Measurements from ENCODE around the gene TMEM116. TPM values are rescaled to one million over a fixed set of nuclear protein-coding genes. Genes with fewer than 3 reads are reported as not detected.
"Not testable (repeated sequence)": the region's sequence is repeated elsewhere in the genome, so short reads cannot be mapped to it uniquely, and the experiment has no call there.

The TMEM116 gene
- total RNA-seq, 1 experiment from 2014 or later = 10.2 TPM

DNA sequence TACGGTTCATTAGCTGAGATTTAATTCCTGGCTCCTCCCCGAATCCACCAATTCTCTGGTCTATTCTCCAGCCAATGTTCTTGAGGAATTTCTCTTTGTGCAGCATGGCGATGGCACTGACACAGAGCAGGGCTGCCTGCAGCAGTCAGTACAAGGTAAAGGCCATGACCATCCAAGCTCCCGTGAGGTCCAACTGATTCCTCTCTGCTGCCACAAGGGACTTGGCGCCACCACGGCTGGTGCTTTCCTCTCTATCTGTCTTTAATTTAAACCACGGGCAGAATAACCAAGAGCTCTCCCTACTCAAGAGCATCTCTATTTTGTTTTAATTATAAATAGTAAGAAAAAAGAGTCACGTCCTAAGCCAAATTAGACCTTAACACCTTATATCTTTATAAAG, 12.1 kb downstream of the TMEM116 start:
- in situ Hi-C loops (cut with HindIII; ENCODE audit: low pct_unique_long_range_greater_than_20kb, low sequenced_read_pairs) = no loop called here
- intact Hi-C loops (cut with micrococcal nuclease; ENCODE audit: unreplicated experiment) = no loop called here
- H3K4me1 ChIP-seq (ENCODE audit: control insufficient read depth, insufficient read depth, low read length) = no peaks in the 10 kb centered on the region
- POLR2A ChIA-PET = no interaction called here
- CTCF ChIA-PET = no interaction called here
- H3K36me3 ChIP-seq (ENCODE audit: control insufficient read depth, insufficient read depth, low read length) = no peaks in the 10 kb centered on the region
- ATAC-seq (no peak), DNase-seq (ENCODE audit: low read depth, low spot score) (no peak)
- no peaks in the 10 kb centered on the region for H3K9me3 ChIP-seq (ENCODE audit: control insufficient read depth, insufficient read depth, low read depth, low read length)
- no TSS peak for BruUV-seq (replicated peaks)
- H3K27me3 ChIP-seq (ENCODE audit: control insufficient read depth, insufficient read depth, low read length) = no peaks in the 10 kb centered on the region
- TF ChIP-seq, protein P1, sequence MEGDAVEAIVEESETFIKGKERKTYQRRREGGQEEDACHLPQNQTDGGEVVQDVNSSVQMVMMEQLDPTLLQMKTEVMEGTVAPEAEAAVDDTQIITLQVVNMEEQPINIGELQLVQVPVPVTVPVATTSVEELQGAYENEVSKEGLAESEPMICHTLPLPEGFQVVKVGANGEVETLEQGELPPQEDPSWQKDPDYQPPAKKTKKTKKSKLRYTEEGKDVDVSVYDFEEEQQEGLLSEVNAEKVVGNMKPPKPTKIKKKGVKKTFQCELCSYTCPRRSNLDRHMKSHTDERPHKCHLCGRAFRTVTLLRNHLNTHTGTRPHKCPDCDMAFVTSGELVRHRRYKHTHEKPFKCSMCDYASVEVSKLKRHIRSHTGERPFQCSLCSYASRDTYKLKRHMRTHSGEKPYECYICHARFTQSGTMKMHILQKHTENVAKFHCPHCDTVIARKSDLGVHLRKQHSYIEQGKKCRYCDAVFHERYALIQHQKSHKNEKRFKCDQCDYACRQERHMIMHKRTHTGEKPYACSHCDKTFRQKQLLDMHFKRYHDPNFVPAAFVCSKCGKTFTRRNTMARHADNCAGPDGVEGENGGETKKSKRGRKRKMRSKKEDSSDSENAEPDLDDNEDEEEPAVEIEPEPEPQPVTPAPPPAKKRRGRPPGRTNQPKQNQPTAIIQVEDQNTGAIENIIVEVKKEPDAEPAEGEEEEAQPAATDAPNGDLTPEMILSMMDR (IDR thresholded peaks at IDR 0.05) = no peak
- TF ChIP-seq, protein P2, sequence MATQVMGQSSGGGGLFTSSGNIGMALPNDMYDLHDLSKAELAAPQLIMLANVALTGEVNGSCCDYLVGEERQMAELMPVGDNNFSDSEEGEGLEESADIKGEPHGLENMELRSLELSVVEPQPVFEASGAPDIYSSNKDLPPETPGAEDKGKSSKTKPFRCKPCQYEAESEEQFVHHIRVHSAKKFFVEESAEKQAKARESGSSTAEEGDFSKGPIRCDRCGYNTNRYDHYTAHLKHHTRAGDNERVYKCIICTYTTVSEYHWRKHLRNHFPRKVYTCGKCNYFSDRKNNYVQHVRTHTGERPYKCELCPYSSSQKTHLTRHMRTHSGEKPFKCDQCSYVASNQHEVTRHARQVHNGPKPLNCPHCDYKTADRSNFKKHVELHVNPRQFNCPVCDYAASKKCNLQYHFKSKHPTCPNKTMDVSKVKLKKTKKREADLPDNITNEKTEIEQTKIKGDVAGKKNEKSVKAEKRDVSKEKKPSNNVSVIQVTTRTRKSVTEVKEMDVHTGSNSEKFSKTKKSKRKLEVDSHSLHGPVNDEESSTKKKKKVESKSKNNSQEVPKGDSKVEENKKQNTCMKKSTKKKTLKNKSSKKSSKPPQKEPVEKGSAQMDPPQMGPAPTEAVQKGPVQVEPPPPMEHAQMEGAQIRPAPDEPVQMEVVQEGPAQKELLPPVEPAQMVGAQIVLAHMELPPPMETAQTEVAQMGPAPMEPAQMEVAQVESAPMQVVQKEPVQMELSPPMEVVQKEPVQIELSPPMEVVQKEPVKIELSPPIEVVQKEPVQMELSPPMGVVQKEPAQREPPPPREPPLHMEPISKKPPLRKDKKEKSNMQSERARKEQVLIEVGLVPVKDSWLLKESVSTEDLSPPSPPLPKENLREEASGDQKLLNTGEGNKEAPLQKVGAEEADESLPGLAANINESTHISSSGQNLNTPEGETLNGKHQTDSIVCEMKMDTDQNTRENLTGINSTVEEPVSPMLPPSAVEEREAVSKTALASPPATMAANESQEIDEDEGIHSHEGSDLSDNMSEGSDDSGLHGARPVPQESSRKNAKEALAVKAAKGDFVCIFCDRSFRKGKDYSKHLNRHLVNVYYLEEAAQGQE (IDR thresholded peaks at IDR 0.05; ENCODE audit: insufficient read depth in 1 of 2, low read depth in 2 of 2, low read length in 1 of 2) = no peak
- TF ChIP-seq TCF7L2 (IDR thresholded peaks at IDR 0.05; ENCODE audit: low read depth, low read length) (no peak), POLR2AphosphoS5 (IDR thresholded peaks at IDR 0.05; ENCODE audit: low read depth, low read length) (no peak), SIN3A (IDR thresholded peaks at IDR 0.05; ENCODE audit: borderline replicate concordance, insufficient read depth, low read depth, low read length) (no peak)
- no peak overlapping the region for H3K4me3 ChIP-seq (ENCODE audit: low read depth in 2 of 2, low read length in 2 of 2)
- H3K27ac ChIP-seq (ENCODE audit: low read length) = no peak overlapping the region

DNA sequence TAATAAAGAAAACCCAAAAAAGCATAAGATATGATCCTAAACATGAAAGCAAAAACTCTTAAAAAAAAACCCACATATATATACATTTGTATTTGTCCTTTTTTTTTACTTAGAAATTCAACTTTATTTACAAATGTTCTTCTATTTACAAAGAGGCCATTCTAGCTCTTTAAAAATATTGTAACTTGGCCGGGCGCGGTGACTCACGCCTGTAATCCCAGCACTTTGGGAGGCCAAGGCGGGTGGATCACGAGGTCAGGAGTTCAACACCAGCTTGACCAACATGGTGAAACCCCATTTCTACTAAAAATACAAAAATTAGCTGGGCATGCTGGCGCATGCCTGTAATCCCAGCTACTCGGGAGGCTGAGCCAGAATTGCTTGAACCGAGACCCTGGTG, 13.8 kb downstream of the TMEM116 start:
- POLR2A ChIA-PET = interaction anchor here (0.6 kb wide), 1 partner anchor 1181 kb away, joined by 3 read pairs; no protein-coding TSS in a partner anchor
- H3K4me1 ChIP-seq (ENCODE audit: control insufficient read depth, insufficient read depth, low read length); H3K27me3 ChIP-seq (ENCODE audit: control insufficient read depth, insufficient read depth, low read length); ATAC-seq; intact Hi-C loops (cut with micrococcal nuclease; ENCODE audit: unreplicated experiment); BruUV-seq (replicated peaks); H3K27ac ChIP-seq (ENCODE audit: low read length); H3K9me3 ChIP-seq (ENCODE audit: control insufficient read depth, insufficient read depth, low read depth, low read length); CTCF ChIA-PET; H3K36me3 ChIP-seq (ENCODE audit: control insufficient read depth, insufficient read depth, low read length); in situ Hi-C loops (cut with HindIII; ENCODE audit: low pct_unique_long_range_greater_than_20kb, low sequenced_read_pairs); H3K4me3 ChIP-seq (ENCODE audit: low read depth in 2 of 2, low read length in 2 of 2); DNase-seq (ENCODE audit: low read depth, low spot score): not testable (repeated sequence)

DNA sequence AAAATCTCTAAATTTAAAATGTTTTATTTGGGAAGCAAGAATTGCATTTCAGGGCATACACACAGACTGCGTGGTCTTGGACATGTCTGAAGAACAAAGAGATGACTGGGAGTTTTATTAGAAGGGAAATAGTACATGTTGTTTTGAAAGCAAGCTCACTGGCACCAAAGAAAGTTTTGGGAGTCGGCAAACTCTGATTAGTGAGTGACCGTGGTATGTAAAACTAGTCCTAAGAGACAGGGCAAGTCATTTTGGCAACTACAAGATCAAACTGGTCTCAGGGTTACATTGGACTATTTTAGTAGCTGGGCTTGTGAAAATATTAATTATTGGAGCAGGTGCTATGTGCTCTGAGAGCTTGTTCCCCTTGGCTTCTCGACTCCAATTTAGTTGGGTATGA, 14.9 kb downstream of the TMEM116 start:
- no peak for ATAC-seq
- TF ChIP-seq TCF7L2 (IDR thresholded peaks at IDR 0.05; ENCODE audit: low read depth, low read length) = no peak
- no peak for TF ChIP-seq POLR2AphosphoS5 (IDR thresholded peaks at IDR 0.05; ENCODE audit: low read depth, low read length)
- TF ChIP-seq, protein P1 (IDR thresholded peaks at IDR 0.05) = no peak
- TF ChIP-seq, protein P2 (IDR thresholded peaks at IDR 0.05; ENCODE audit: insufficient read depth in 1 of 2, low read depth in 2 of 2, low read length in 1 of 2) = no peak
- no peak for TF ChIP-seq SIN3A (IDR thresholded peaks at IDR 0.05; ENCODE audit: borderline replicate concordance, insufficient read depth, low read depth, low read length)
- Histone ChIP-seq H3K36me3 (ENCODE audit: control insufficient read depth, insufficient read depth, low read length) (no peaks in the 10 kb centered on the region), H3K27ac (ENCODE audit: low read length) (no peak overlapping the region), H3K27me3 (ENCODE audit: control insufficient read depth, insufficient read depth, low read length) (no peaks in the 10 kb centered on the region), H3K4me1 (ENCODE audit: control insufficient read depth, insufficient read depth, low read length) (no peaks in the 10 kb centered on the region), H3K9me3 (ENCODE audit: control insufficient read depth, insufficient read depth, low read depth, low read length) (no peaks in the 10 kb centered on the region), H3K4me3 (ENCODE audit: low read depth in 2 of 2, low read length in 2 of 2) (no peak overlapping the region)
- ChIA-PET CTCF (interaction anchor here (0.6 kb wide), 1 partner anchor 83 kb away, joined by 5 read pairs; no protein-coding TSS in a partner anchor), POLR2A (no interaction called here)
- DNase-seq (ENCODE audit: low read depth, low spot score) = no peak
- no TSS peak for BruUV-seq (replicated peaks)
- intact Hi-C loops (cut with micrococcal nuclease; ENCODE audit: unreplicated experiment) (no loop called here), in situ Hi-C loops (cut with HindIII; ENCODE audit: low pct_unique_long_range_greater_than_20kb, low sequenced_read_pairs) (no loop called here)
